ENCODE measurements around the gene MFAP4. TPM values are rescaled to one million over a fixed set of nuclear protein-coding genes. Genes with fewer than 3 reads are reported as not detected.

The MFAP4 gene
- total RNA-seq, 1 donor from 2014 or later, result 0.93 TPM

DNA sequence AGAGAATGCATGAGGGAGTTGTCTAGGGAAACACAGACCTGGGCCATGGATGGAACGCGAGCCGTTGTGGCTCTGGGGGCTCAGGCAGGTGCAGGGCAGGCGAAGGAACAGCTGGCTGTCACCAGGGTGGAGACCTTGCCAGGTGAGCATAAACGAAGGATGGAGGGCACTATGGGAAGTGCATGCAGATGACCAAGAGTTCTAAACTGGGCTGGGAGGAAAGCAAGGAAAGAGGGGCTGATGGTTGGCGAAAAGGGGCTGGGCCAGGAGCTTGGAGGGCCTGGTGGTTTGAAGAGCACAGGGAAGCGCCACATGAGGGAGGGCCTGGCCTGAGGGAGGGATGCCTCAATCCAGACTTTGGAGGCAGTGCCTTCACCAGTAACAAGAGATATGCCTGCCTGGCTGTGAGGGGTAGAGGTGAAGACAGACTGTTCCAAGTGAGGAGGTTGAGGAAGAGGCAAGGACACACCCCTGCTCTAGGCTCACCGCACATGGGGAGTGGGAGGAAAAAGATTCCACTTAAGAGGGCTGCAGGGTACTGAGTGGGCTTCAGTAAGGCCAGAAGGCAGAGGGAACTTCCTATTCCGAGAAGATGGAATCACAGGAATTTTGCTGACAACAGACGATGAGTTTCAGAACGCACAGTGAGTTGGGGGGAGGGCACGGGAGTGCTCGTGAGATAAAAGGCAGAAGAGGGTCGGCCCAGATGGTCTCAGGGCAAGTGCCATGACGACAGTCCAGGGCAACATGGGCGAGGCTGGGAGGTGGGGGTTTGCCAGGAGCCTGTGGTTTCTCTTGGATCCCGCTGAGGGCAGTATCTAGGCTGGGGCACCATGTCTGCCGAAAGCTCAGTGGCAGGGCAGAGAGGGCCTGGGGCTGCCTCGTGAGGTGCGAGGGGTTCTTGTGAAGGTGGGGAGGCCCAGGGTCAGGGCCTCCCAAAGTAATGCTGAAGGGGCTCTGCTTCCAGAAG lies 45.1 kb downstream of the MFAP4 start:
- Histone ChIP-seq H3K9ac (ENCODE audit: low read length) (no peak overlapping the region), H3K4me2 (ENCODE audit: low read length) (peak overlapping the region; percentile 44), H3K27ac (ENCODE audit: low read depth, low read length) (no peak overlapping the region), H3K9me3 (ENCODE audit: insufficient read depth, low read depth, low read length) (no peaks in the 10 kb centered on the region), H3K4me3 (ENCODE audit: insufficient read depth, low read depth, low read length) (no peak overlapping the region), H3K36me3 (ENCODE audit: insufficient read depth, low read length) (no peaks in the 10 kb centered on the region), H3K4me1 (ENCODE audit: insufficient read depth, low read length) (peaks cover 21% of the 10 kb centered on the region), H3K27me3 (ENCODE audit: insufficient read depth, low read length) (no peaks in the 10 kb centered on the region), H3K79me2 (ENCODE audit: insufficient read depth, low read length) (no peaks in the 10 kb centered on the region), H2AFZ (ENCODE audit: low read depth, low read length) (no peak overlapping the region), H4K20me1 (ENCODE audit: insufficient read depth, low read length) (no peaks in the 10 kb centered on the region)
- Mint-ChIP-seq H3K4me1 (ENCODE audit: low read depth, unreplicated experiment) (peaks cover 32% of the 10 kb centered on the region), H3K4me3 (ENCODE audit: unreplicated experiment) (no peak overlapping the region), H3K27me3 (ENCODE audit: low read depth, unreplicated experiment) (no peaks in the 10 kb centered on the region), H3K9me3 (ENCODE audit: unreplicated experiment) (no peaks in the 10 kb centered on the region), H3K36me3 (ENCODE audit: low read depth, unreplicated experiment) (peaks cover 2% of the 10 kb centered on the region), H3K27ac (ENCODE audit: unreplicated experiment) (peak overlapping the region; percentile 70)
- DNase-seq (ENCODE audit: low read depth) (peak; percentile 29), FAIRE-seq (no peak)
- no peak for TF ChIP-seq EZH2 (IDR thresholded peaks at IDR 0.05; ENCODE audit: insufficient read depth, low read length)
- TF ChIP-seq, protein P1, sequence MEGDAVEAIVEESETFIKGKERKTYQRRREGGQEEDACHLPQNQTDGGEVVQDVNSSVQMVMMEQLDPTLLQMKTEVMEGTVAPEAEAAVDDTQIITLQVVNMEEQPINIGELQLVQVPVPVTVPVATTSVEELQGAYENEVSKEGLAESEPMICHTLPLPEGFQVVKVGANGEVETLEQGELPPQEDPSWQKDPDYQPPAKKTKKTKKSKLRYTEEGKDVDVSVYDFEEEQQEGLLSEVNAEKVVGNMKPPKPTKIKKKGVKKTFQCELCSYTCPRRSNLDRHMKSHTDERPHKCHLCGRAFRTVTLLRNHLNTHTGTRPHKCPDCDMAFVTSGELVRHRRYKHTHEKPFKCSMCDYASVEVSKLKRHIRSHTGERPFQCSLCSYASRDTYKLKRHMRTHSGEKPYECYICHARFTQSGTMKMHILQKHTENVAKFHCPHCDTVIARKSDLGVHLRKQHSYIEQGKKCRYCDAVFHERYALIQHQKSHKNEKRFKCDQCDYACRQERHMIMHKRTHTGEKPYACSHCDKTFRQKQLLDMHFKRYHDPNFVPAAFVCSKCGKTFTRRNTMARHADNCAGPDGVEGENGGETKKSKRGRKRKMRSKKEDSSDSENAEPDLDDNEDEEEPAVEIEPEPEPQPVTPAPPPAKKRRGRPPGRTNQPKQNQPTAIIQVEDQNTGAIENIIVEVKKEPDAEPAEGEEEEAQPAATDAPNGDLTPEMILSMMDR (IDR thresholded peaks at IDR 0.05; ENCODE audit: insufficient read depth, low read depth, low read length), result no peak

DNA sequence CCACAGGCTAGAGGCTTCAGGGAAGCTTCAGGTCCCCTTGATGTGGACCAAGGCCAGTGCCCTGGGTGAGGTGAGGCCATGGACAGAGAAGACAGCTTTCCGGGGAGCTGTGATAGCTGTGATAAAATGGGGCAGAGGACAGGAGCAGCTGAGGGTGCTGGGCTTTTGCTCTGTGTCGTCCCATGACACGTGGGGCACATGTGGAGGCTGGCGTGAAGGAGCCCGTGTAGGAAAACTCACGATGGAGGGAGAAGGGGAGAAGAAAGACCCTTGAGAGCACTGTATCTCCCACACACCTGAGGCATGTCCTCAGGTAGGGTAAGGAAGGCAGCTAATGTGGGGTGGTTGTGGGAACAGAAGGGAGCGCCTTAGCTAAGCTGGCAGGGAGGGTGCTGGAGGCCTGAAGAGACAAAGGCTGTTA lies 45.8 kb downstream of the MFAP4 start:
- H4K20me1 ChIP-seq (ENCODE audit: insufficient read depth, low read length), result no peaks in the 10 kb centered on the region
- peaks cover 26% of the 10 kb centered on the region for H3K4me1 Mint-ChIP-seq (ENCODE audit: low read depth, unreplicated experiment)
- peaks cover 2% of the 10 kb centered on the region for H3K36me3 Mint-ChIP-seq (ENCODE audit: low read depth, unreplicated experiment)
- DNase-seq (ENCODE audit: low read depth) (no peak), FAIRE-seq (no peak)
- no peaks in the 10 kb centered on the region for H3K9me3 Mint-ChIP-seq (ENCODE audit: unreplicated experiment)
- no peaks in the 10 kb centered on the region for H3K9me3 ChIP-seq (ENCODE audit: insufficient read depth, low read depth, low read length)
- no peaks in the 10 kb centered on the region for H3K27me3 Mint-ChIP-seq (ENCODE audit: low read depth, unreplicated experiment)
- H3K4me3 ChIP-seq (ENCODE audit: insufficient read depth, low read depth, low read length), result no peak overlapping the region
- peak overlapping the region; percentile 70 for H3K27ac Mint-ChIP-seq (ENCODE audit: unreplicated experiment)
- no peak overlapping the region for H3K27ac ChIP-seq (ENCODE audit: low read depth, low read length)
- TF ChIP-seq, protein P1 (IDR thresholded peaks at IDR 0.05; ENCODE audit: insufficient read depth, low read depth, low read length), result no peak
- TF ChIP-seq EZH2 (IDR thresholded peaks at IDR 0.05; ENCODE audit: insufficient read depth, low read length), result no peak
- H2AFZ ChIP-seq (ENCODE audit: low read depth, low read length), result no peak overlapping the region
- no peaks in the 10 kb centered on the region for H3K36me3 ChIP-seq (ENCODE audit: insufficient read depth, low read length)
- H3K4me2 ChIP-seq (ENCODE audit: low read length), result no peak overlapping the region
- H3K4me1 ChIP-seq (ENCODE audit: insufficient read depth, low read length), result peaks cover 14% of the 10 kb centered on the region
- no peak overlapping the region for H3K9ac ChIP-seq (ENCODE audit: low read length)
- H3K27me3 ChIP-seq (ENCODE audit: insufficient read depth, low read length), result no peaks in the 10 kb centered on the region
- no peaks in the 10 kb centered on the region for H3K79me2 ChIP-seq (ENCODE audit: insufficient read depth, low read length)
- H3K4me3 Mint-ChIP-seq (ENCODE audit: unreplicated experiment), result peak overlapping the region; percentile 23

Measured in astrocyte (in vitro differentiated cells and primary cell).